OCI-LY1 (cell line): ENCODE results near the gene HPS4.

Experiments used
- H2AFZ ChIP-seq: fragments of 200-600 bp; sonication (generic), shearing (Covaris generic); 2 replicates; pipeline ENCODE4 v1.6.0; 2014; ENCODE audit warnings: antibody characterized with exemption, mild to moderate bottlenecking, low read length
- H3F3A ChIP-seq: fragments of 200-600 bp; sonication (generic), shearing (Covaris generic); 2 replicates; pipeline ENCODE4 v1.6.0; 2014; ENCODE audit warnings: mild to moderate bottlenecking, antibody characterized with exemption, low read length, moderate library complexity; ENCODE audit not compliant: insufficient read depth
- H3K27ac ChIP-seq: fragments of 200-600 bp; sonication (generic); 2 replicates; pipeline ENCODE4 v1.5.1; 2014; ENCODE audit warnings: low read length, mixed run types, mild to moderate bottlenecking, low read depth; ENCODE audit not compliant: poor library complexity, severe bottlenecking
- H3K27me3 ChIP-seq: fragments of 200-600 bp; sonication (generic); 2 replicates; pipeline ENCODE4 v1.6.0; 2014; ENCODE audit warnings: antibody characterized with exemption, mild to moderate bottlenecking, low read length, moderate library complexity; ENCODE audit not compliant: insufficient read depth
- H3K36me3 ChIP-seq: fragments of 200-600 bp; sonication (generic); 2 replicates; pipeline ENCODE4 v1.6.1; 2014; ENCODE audit warnings: mild to moderate bottlenecking, antibody characterized with exemption, low read length, moderate library complexity, mixed read lengths; ENCODE audit not compliant: insufficient read depth
- H3K4me1 ChIP-seq: fragments of 200-600 bp; sonication (generic); 2 replicates; pipeline ENCODE4 v1.5.1; 2014; ENCODE audit warnings: mild to moderate bottlenecking, low read length, moderate library complexity; ENCODE audit not compliant: insufficient read depth, severe bottlenecking
- H3K4me2 ChIP-seq: fragments of 200-600 bp; sonication (generic), shearing (Covaris generic); 2 replicates; pipeline ENCODE4 v1.6.1; 2014; ENCODE audit warnings: low read length
- H3K4me3 ChIP-seq: fragments of 200-600 bp; sonication (generic); 2 replicates; pipeline ENCODE4 v1.5.1; 2014; ENCODE audit warnings: low read length, low read depth, mild to moderate bottlenecking, mixed read lengths; ENCODE audit not compliant: poor library complexity, severe bottlenecking
- H3K79me2 ChIP-seq: fragments of 200-600 bp; shearing (Covaris generic); 2 replicates; pipeline ENCODE4 v1.6.1; 2016; ENCODE audit warnings: mixed run types, low read length, mixed read lengths; ENCODE audit not compliant: insufficient read depth
- H3K9ac ChIP-seq: fragments of 200-600 bp; sonication (generic), shearing (Covaris generic); 2 replicates; pipeline ENCODE4 v1.6.1; 2014; ENCODE audit warnings: mild to moderate bottlenecking, low read length, mixed read lengths
- H3K9me2 ChIP-seq: fragments of 200-600 bp; sonication (generic), shearing (Covaris generic); 2 replicates; pipeline ENCODE4 v1.6.1; 2014; ENCODE audit warnings: low read depth, mild to moderate bottlenecking, low read length, mixed read lengths
- H3K9me3 ChIP-seq: fragments of 200-600 bp; shearing (Covaris generic); 2 replicates; pipeline ENCODE4 v1.6.1; 2014; ENCODE audit warnings: low read length, mixed read lengths
- H4K20me1 ChIP-seq: fragments of 200-600 bp; sonication (generic), shearing (Covaris generic); 2 replicates; pipeline ENCODE4 v1.6.0; 2016; ENCODE audit warnings: mild to moderate bottlenecking, low read length; ENCODE audit not compliant: insufficient read depth
- CTCF ChIP-seq: fragments of 200-600 bp; sonication (generic), shearing (Covaris generic); IDR thresholded peaks from 2 replicates; pipeline ENCODE4 v1.5.1; 2017; ENCODE audit warnings: mild to moderate bottlenecking, antibody characterized with exemption, low read length, moderate library complexity, mixed read lengths
- EZH2 ChIP-seq: fragments of 200-600 bp; sonication (generic), shearing (Covaris generic); IDR thresholded peaks from 2 replicates; pipeline ENCODE4 v1.8.0; 2017; ENCODE audit warnings: borderline replicate concordance, mixed run types, mild to moderate bottlenecking, antibody characterized with exemption, low read length, moderate library complexity, mixed read lengths

HPS4 gene

GRCh38 chr22:26446808-26447515, 36.6 kb downstream of the HPS4 start:
- H3K4me2 ChIP-seq: no peak overlapping the region
- no peak overlapping the region for H2AFZ ChIP-seq
- peaks cover 25% of the 10 kb centered on the region for H3K36me3 ChIP-seq
- no peaks in the 10 kb centered on the region for H3K27me3 ChIP-seq
- no peaks in the 10 kb centered on the region for H4K20me1 ChIP-seq
- no peaks in the 10 kb centered on the region for H3K79me2 ChIP-seq
- H3K9me2 ChIP-seq: no peaks in the 10 kb centered on the region
- no peaks in the 10 kb centered on the region for H3F3A ChIP-seq
- no peak overlapping the region for H3K27ac ChIP-seq
- H3K9me3 ChIP-seq: no peaks in the 10 kb centered on the region
- H3K9ac ChIP-seq: no peak overlapping the region
- no peak for TF ChIP-seq EZH2
- no peak for TF ChIP-seq CTCF
- H3K4me3 ChIP-seq: no peak overlapping the region
- H3K4me1 ChIP-seq: no peaks in the 10 kb centered on the region

- Histone ChIP-seq H3K27me3 (no peaks in the 10 kb centered on the region), H3K4me3 (no peak overlapping the region), H3K4me2 (no peak overlapping the region), H3K27ac (no peak overlapping the region), H3K9ac (no peak overlapping the region), H3K9me3 (no peaks in the 10 kb centered on the region), H4K20me1 (no peaks in the 10 kb centered on the region), H3K4me1 (no peaks in the 10 kb centered on the region), H2AFZ (no peak overlapping the region), H3F3A (no peaks in the 10 kb centered on the region), H3K9me2 (no peaks in the 10 kb centered on the region), H3K79me2 (no peaks in the 10 kb centered on the region), H3K36me3 (peaks cover 12% of the 10 kb centered on the region; the same call in 1 of the 2 replicates)
- TF ChIP-seq CTCF (no peak), EZH2 (no peak)
Measured at GRCh38 chr22:26445577-26446275, 37.9 kb downstream of the HPS4 start.

- H4K20me1 ChIP-seq: no peaks in the 10 kb centered on the region
- no peaks in the 10 kb centered on the region for H3K27me3 ChIP-seq
- no peak overlapping the region for H2AFZ ChIP-seq
- peaks cover 3% of the 10 kb centered on the region; the same call in 1 of the 2 replicates for H3K36me3 ChIP-seq
- H3K79me2 ChIP-seq: no peaks in the 10 kb centered on the region
- no peak overlapping the region for H3K9ac ChIP-seq
- no peaks in the 10 kb centered on the region for H3K4me1 ChIP-seq
- no peaks in the 10 kb centered on the region for H3K9me3 ChIP-seq
- H3K9me2 ChIP-seq: no peaks in the 10 kb centered on the region
- no peak overlapping the region for H3K27ac ChIP-seq
- TF ChIP-seq EZH2 (no peak), CTCF (no peak)
- H3F3A ChIP-seq: no peaks in the 10 kb centered on the region
- H3K4me3 ChIP-seq: no peak overlapping the region
- H3K4me2 ChIP-seq: no peak overlapping the region
Measured at GRCh38 chr22:26444777-26445176, 38.8 kb downstream of the HPS4 start.
